Stimulated activated effector memory CD8-positive, alpha-beta T cell treated with anti-CD3 and anti-CD28 coated beads, Interleukin-12 subunit alpha, Interleukin-12 subunit beta, amount 100 ng/mL, for 72 hours (primary cell): ENCODE results near the gene GRN.
"Not testable (repeated sequence)": the region's sequence is repeated elsewhere in the genome, so short reads cannot be mapped to it uniquely, and the experiment has no call there.

Source experiments
- ATAC-seq: fragments of 150-1000 bp; cut with Tn5 transposase; 2 replicates; pipeline ENCODE4 v1.10.0; 2021
- DNase-seq, 2 donors: peaks; one replicate each; pipeline ENCODE4 v3.0.0; 2021 to 2022; ENCODE audit warnings: low spot score in 2 of 2
- H3K27ac Mint-ChIP-seq: one replicate; pipeline ENCODE4 v1.8.0; 2022; ENCODE audit warnings: mild to moderate bottlenecking, mixed read lengths
- H3K36me3 Mint-ChIP-seq: one replicate; pipeline ENCODE4 v1.8.0; 2022; ENCODE audit warnings: mild to moderate bottlenecking, mixed read lengths
- H3K4me1 Mint-ChIP-seq: one replicate; pipeline ENCODE4 v1.8.0; 2022; ENCODE audit warnings: mixed read lengths
- H3K4me3 Mint-ChIP-seq: one replicate; pipeline ENCODE4 v1.8.0; 2022; ENCODE audit warnings: mild to moderate bottlenecking, mixed read lengths
- H3K9me3 Mint-ChIP-seq: one replicate; pipeline ENCODE4 v1.8.0; 2022; ENCODE audit warnings: mixed read lengths

The GRN gene

GRCh38 chr17:44360826-44361225 lies 15.7 kb downstream of the GRN start:
- no peak for ATAC-seq
- DNase-seq: no peak
- Mint-ChIP-seq H3K4me1 (no peaks in the 10 kb centered on the region), H3K36me3 (no peaks in the 10 kb centered on the region), H3K9me3 (no peaks in the 10 kb centered on the region), H3K4me3 (no peak overlapping the region), H3K27ac (no peak overlapping the region)

GRCh38 chr17:44361292-44362260 lies 16.5 kb downstream of the GRN start:
- Mint-ChIP-seq H3K4me1 (no peaks in the 10 kb centered on the region), H3K9me3 (no peaks in the 10 kb centered on the region), H3K27ac (no peak overlapping the region), H3K36me3 (no peaks in the 10 kb centered on the region), H3K4me3 (no peak overlapping the region)
- DNase-seq: no peak
- no peak for ATAC-seq

GRCh38 chr17:44362459-44362948 lies 17.4 kb downstream of the GRN start:
- no peaks in the 10 kb centered on the region for H3K36me3 Mint-ChIP-seq
- H3K4me3 Mint-ChIP-seq: peak overlapping the region; percentile 61
- ATAC-seq: no peak
- H3K27ac Mint-ChIP-seq: no peak overlapping the region
- no peaks in the 10 kb centered on the region for H3K9me3 Mint-ChIP-seq
- no peak for DNase-seq
- H3K4me1 Mint-ChIP-seq: no peaks in the 10 kb centered on the region

- H3K9me3 Mint-ChIP-seq: no peaks in the 10 kb centered on the region
- no peaks in the 10 kb centered on the region for H3K36me3 Mint-ChIP-seq
- DNase-seq (no peak), ATAC-seq (peak; percentile 44)
- H3K4me3 Mint-ChIP-seq: peak overlapping the region; percentile 61
- H3K4me1 Mint-ChIP-seq: no peaks in the 10 kb centered on the region
- H3K27ac Mint-ChIP-seq: no peak overlapping the region
Observed at GRCh38 chr17:44362949-44363612, 18.0 kb downstream of the GRN start.

- DNase-seq (peak; percentile 76 to 77), ATAC-seq (peak; percentile 89)
- Mint-ChIP-seq H3K9me3 (no peaks in the 10 kb centered on the region), H3K36me3 (no peaks in the 10 kb centered on the region), H3K4me3 (peak within 1 kb of the TSS; percentile 61), H3K27ac (no peak within 1 kb of the TSS), H3K4me1 (no peaks in the 10 kb centered on the region)
Observed at GRCh38 chr17:44363613-44364159, 18.6 kb downstream of the GRN start, which contains the start of gene FAM171A2. Gene FAM171A2 (minus strand): TSS chr17:44363853. CDS start chr17:44363714, 139 bp downstream.

- H3K4me3 Mint-ChIP-seq: peak overlapping the region; percentile 61
- not testable (repeated sequence) for ATAC-seq
Observed at GRCh38 chr17:44365051-44365450, 19.9 kb downstream of the GRN start.

GRCh38 chr17:44367231-44367979 lies 22.3 kb downstream of the GRN start:
- H3K36me3 Mint-ChIP-seq: no peaks in the 10 kb centered on the region
- no peak for ATAC-seq
- no peaks in the 10 kb centered on the region for H3K9me3 Mint-ChIP-seq
- no peak overlapping the region for H3K27ac Mint-ChIP-seq
- H3K4me3 Mint-ChIP-seq: no peak overlapping the region
- no peaks in the 10 kb centered on the region for H3K4me1 Mint-ChIP-seq
- no peak for DNase-seq

More at GRCh38 chr17:44365051-44365450, 19.9 kb downstream of the GRN start:
- H3K36me3 Mint-ChIP-seq, H3K9me3 Mint-ChIP-seq, H3K27ac Mint-ChIP-seq, DNase-seq, H3K4me1 Mint-ChIP-seq: not testable (repeated sequence)

GRCh38 chr17:44368391-44369243 lies 23.5 kb downstream of the GRN start:
- ATAC-seq, H3K36me3 Mint-ChIP-seq: not testable (repeated sequence)

GRCh38 chr17:44369414-44370023 lies 24.4 kb downstream of the GRN start:
- not testable (repeated sequence) for DNase-seq

More at GRCh38 chr17:44368391-44369243, 23.5 kb downstream of the GRN start:
- H3K4me1 Mint-ChIP-seq, H3K4me3 Mint-ChIP-seq, H3K27ac Mint-ChIP-seq, H3K9me3 Mint-ChIP-seq, DNase-seq: not testable (repeated sequence)

GRCh38 chr17:44372036-44372435 lies 26.9 kb downstream of the GRN start:
- Mint-ChIP-seq H3K9me3 (no peaks in the 10 kb centered on the region), H3K4me1 (peaks cover 6% of the 10 kb centered on the region), H3K4me3 (no peak overlapping the region), H3K27ac (no peak overlapping the region), H3K36me3 (no peaks in the 10 kb centered on the region)
- ATAC-seq: no peak
- no peak for DNase-seq

More at GRCh38 chr17:44369414-44370023, 24.4 kb downstream of the GRN start:
- not testable (repeated sequence) for H3K9me3 Mint-ChIP-seq, H3K4me1 Mint-ChIP-seq, H3K27ac Mint-ChIP-seq, H3K36me3 Mint-ChIP-seq, ATAC-seq
- peak overlapping the region; percentile 55 for H3K4me3 Mint-ChIP-seq

GRCh38 chr17:44374306-44375195 lies 29.4 kb downstream of the GRN start:
- Mint-ChIP-seq H3K36me3 (peaks cover 6% of the 10 kb centered on the region), H3K4me1 (peaks cover 6% of the 10 kb centered on the region), H3K4me3 (no peak overlapping the region), H3K9me3 (no peaks in the 10 kb centered on the region), H3K27ac (no peak overlapping the region)
- peak; percentile 25 for ATAC-seq
- DNase-seq: no peak

- peaks cover 6% of the 10 kb centered on the region for H3K36me3 Mint-ChIP-seq
- DNase-seq (no peak), ATAC-seq (peak; percentile 19)
- H3K9me3 Mint-ChIP-seq: no peaks in the 10 kb centered on the region
- no peak overlapping the region for H3K4me3 Mint-ChIP-seq
- peaks cover 6% of the 10 kb centered on the region for H3K4me1 Mint-ChIP-seq
- H3K27ac Mint-ChIP-seq: no peak overlapping the region
Observed at GRCh38 chr17:44375196-44376017, 30.3 kb downstream of the GRN start.
